ENCODE results near the gene C6orf118. TPM values are rescaled to one million over a fixed set of nuclear protein-coding genes. Genes with fewer than 3 reads are reported as not detected.

The C6orf118 gene
- total and polyA plus RNA-seq, 10 of the 15 experiments (the other 5 are each of a cell fraction or from before 2014, with no cell fraction given): not detected

- Histone ChIP-seq H3K79me2 (ENCODE audit: control insufficient read depth, insufficient read depth, low read length) (no peaks in the 10 kb centered on the region), H2AFZ (ENCODE audit: control insufficient read depth, low read depth, low read length) (no peak overlapping the region), H3K4me2 (ENCODE audit: control insufficient read depth, insufficient read depth) (no peak overlapping the region), H3K36me3 (ENCODE audit: control insufficient read depth in 2 of 2, insufficient read depth in 2 of 2, low read length in 1 of 2) (no peaks in the 10 kb centered on the region), H4K20me1 (ENCODE audit: control insufficient read depth, insufficient read depth) (no peaks in the 10 kb centered on the region), H3K4me1 (ENCODE audit: control insufficient read depth, insufficient read depth, low read length) (no peaks in the 10 kb centered on the region), H3K9me3 (replicated peaks; ENCODE audit: control insufficient read depth, insufficient read depth, low read length) (no peaks in the 10 kb centered on the region), H3K27me3 (replicated peaks in 1 of 2; ENCODE audit: control insufficient read depth in 2 of 2, insufficient read depth in 2 of 2, low read length in 1 of 2) (no peaks in the 10 kb centered on the region), H3K4me3 (no peak overlapping the region), H3K27ac (ENCODE audit: control insufficient read depth, insufficient read depth) (no peak overlapping the region), H3K9ac (ENCODE audit: control insufficient read depth, insufficient read depth, low read length) (no peak overlapping the region)
- POLR2A ChIA-PET: no interaction called here
- DNase-seq (ENCODE audit: low read depth, low spot score): no peak
- BruUV-seq (replicated peaks): no TSS peak
- TF ChIP-seq STAT3 (IDR thresholded peaks at IDR 0.05; ENCODE audit: low read depth, low read length) (no peak), DPF2 (IDR thresholded peaks at IDR 0.05) (no peak), LARP7 (IDR thresholded peaks at IDR 0.05) (no peak), TCF3 (IDR thresholded peaks at IDR 0.05; ENCODE audit: borderline replicate concordance, insufficient read depth, low read depth, low read length) (no peak), POU2F2 (IDR thresholded peaks at IDR 0.05; ENCODE audit: borderline replicate concordance, low read depth, low read length) (no peak), MTA3 (IDR thresholded peaks at IDR 0.05; ENCODE audit: borderline replicate concordance, low read length) (no peak), RAD51 (IDR thresholded peaks at IDR 0.05) (no peak), MAX (IDR thresholded peaks at IDR 0.05; ENCODE audit: low read depth, low read length) (no peak), CEBPZ (IDR thresholded peaks at IDR 0.05; ENCODE audit: low read depth, low read length) (no peak)
- WGBS (ENCODE audit: insufficient coverage, insufficient replicate concordance, low lambda C conversion rate, missing lambda C conversion rate): 28% methylated on average over 5 of the region's 5 CpGs
- CTCF ChIA-PET: no interaction called here
- no peak for FAIRE-seq
- SMC1A ChIA-PET (ENCODE audit: uncharacterized antibody, unreplicated experiment): no interaction called here
- RAD21 ChIA-PET (ENCODE audit: unreplicated experiment): no interaction called here
- no peak for ATAC-seq
- intact Hi-C loops (cut with micrococcal nuclease; ENCODE audit: unreplicated experiment) (no loop called here), in situ Hi-C loops (cut with MboI) (no loop called here)
Observed at GRCh38 chr6:165266191-165266590, 43.2 kb downstream of the C6orf118 start.

All from GM12878 (cell line).